WTC11 (cell line): ENCODE data around the gene TBC1D4. TPM values are rescaled to one million over a fixed set of nuclear protein-coding genes. Genes with fewer than 3 reads are reported as not detected.

Source experiments
- ATAC-seq: fragments of 200-7000 bp; cut with Tn5 transposase; 2 replicates; pipeline ENCODE4 v1.10.0; 2021; ENCODE audit warnings: mild to moderate bottlenecking, moderate library complexity
- CTCF ChIA-PET: fragments of 300-600 bp; sonication (Branson Sonifier 250); formaldehyde crosslinking; loops from one replicate; lab custom pipeline; 2021; ENCODE audit warnings: antibody characterized with exemption; lab: Charles Lee
- POLR2A ChIA-PET: fragments of 350-600 bp; sonication (Branson Sonifier 250); formaldehyde crosslinking; loops from one replicate; lab custom pipeline; 2021; ENCODE audit warnings: antibody characterized with exemption; lab: Charles Lee
- DNase-seq: peaks from one replicate; pipeline ENCODE4 v3.0.0; 2021; ENCODE audit warnings: low spot score
- H3K27ac Mint-ChIP-seq: 2 replicates; pipeline ENCODE4 v1.8.0; 2021; ENCODE audit warnings: mixed read lengths
- H3K27me3 Mint-ChIP-seq: 2 replicates; pipeline ENCODE4 v1.8.0; 2021; ENCODE audit warnings: low read depth, mild to moderate bottlenecking, moderate library complexity, mixed read lengths
- H3K36me3 Mint-ChIP-seq: 2 replicates; pipeline ENCODE4 v1.8.0; 2021; ENCODE audit warnings: mixed read lengths
- H3K4me1 Mint-ChIP-seq: 2 replicates; pipeline ENCODE4 v1.8.0; 2022; ENCODE audit warnings: mixed read lengths
- H3K4me3 Mint-ChIP-seq: 2 replicates; pipeline ENCODE4 v1.8.0; 2021; ENCODE audit warnings: mild to moderate bottlenecking, moderate library complexity, mixed read lengths
- H3K9me3 Mint-ChIP-seq: 2 replicates; pipeline ENCODE4 v1.8.0; 2021; ENCODE audit warnings: mixed read lengths
- AFF4 ChIP-seq: sonication (generic); formaldehyde crosslinking; IDR thresholded peaks from 2 replicates; pipeline ENCODE4 v1.8.1; 2023; ENCODE audit warnings: mild to moderate bottlenecking, missing genetic modification reagents, borderline replicate concordance
- ATF6 ChIP-seq: sonication (generic); formaldehyde crosslinking; IDR thresholded peaks from 2 replicates; pipeline ENCODE4 v1.8.1; 2023; ENCODE audit warnings: mild to moderate bottlenecking, missing genetic modification reagents
- CBFB ChIP-seq: sonication (generic); formaldehyde crosslinking; IDR thresholded peaks from 2 replicates; pipeline ENCODE4 v1.8.1; 2022; ENCODE audit warnings: mild to moderate bottlenecking, low read depth, missing genetic modification reagents
- E2F4 ChIP-seq: sonication (generic); formaldehyde crosslinking; IDR thresholded peaks from 2 replicates; pipeline ENCODE4 v1.8.1; 2022; ENCODE audit warnings: low read depth, mild to moderate bottlenecking, moderate library complexity, missing genetic modification reagents, borderline replicate concordance
- ESRRA ChIP-seq: sonication (generic); formaldehyde crosslinking; IDR thresholded peaks from 2 replicates; pipeline ENCODE4 v1.8.1; 2022; ENCODE audit warnings: mild to moderate bottlenecking, missing genetic modification reagents, borderline replicate concordance
- ETV6 ChIP-seq: sonication (generic); formaldehyde crosslinking; IDR thresholded peaks from 2 replicates; pipeline ENCODE4 v1.8.1; 2022; ENCODE audit warnings: mild to moderate bottlenecking, missing genetic modification reagents
- FOXP1 ChIP-seq: sonication (generic); formaldehyde crosslinking; IDR thresholded peaks from 2 replicates; pipeline ENCODE4 v1.8.0; 2022; ENCODE audit warnings: missing genetic modification reagents, mild to moderate bottlenecking, moderate library complexity, borderline replicate concordance
- FOXP4 ChIP-seq: sonication (generic); formaldehyde crosslinking; IDR thresholded peaks from 2 replicates; pipeline ENCODE4 v1.8.0; 2022; ENCODE audit warnings: mild to moderate bottlenecking, missing genetic modification reagents
- GABPB1 ChIP-seq: sonication (generic); formaldehyde crosslinking; IDR thresholded peaks from 2 replicates; pipeline ENCODE4 v1.8.1; 2023; ENCODE audit warnings: mild to moderate bottlenecking, missing genetic modification reagents
- GRHL2 ChIP-seq: fragments of 250-450 bp; sonication (Bioruptor Pico); IDR thresholded peaks from 2 replicates; pipeline ENCODE4 v1.8.0; 2022; ENCODE audit warnings: mild to moderate bottlenecking, moderate library complexity; ENCODE audit not compliant: insufficient replicate concordance, severe bottlenecking
- MXD4 ChIP-seq: fragments of 250-450 bp; sonication (Bioruptor Pico); IDR thresholded peaks from 2 replicates; pipeline ENCODE4 v1.8.0; 2021; ENCODE audit warnings: mild to moderate bottlenecking, moderate library complexity, borderline replicate concordance
- NFE2L1 ChIP-seq: sonication (generic); formaldehyde crosslinking; IDR thresholded peaks from 2 replicates; pipeline ENCODE4 v1.8.1; 2023; ENCODE audit warnings: missing genetic modification reagents
- NFYB ChIP-seq: sonication (generic); formaldehyde crosslinking; conservative IDR thresholded peaks from 2 replicates; pipeline ENCODE4 v1.8.0; 2022; ENCODE audit warnings: low read depth, missing genetic modification reagents
- NR1H2 ChIP-seq: sonication (generic); formaldehyde crosslinking; IDR thresholded peaks from 2 replicates; pipeline ENCODE4 v1.9.0; 2021; ENCODE audit warnings: mild to moderate bottlenecking, moderate library complexity, missing genetic modification reagents
- NR2C2 ChIP-seq: sonication (generic); formaldehyde crosslinking; IDR thresholded peaks from 2 replicates; pipeline ENCODE4 v1.8.0; 2022; ENCODE audit warnings: mild to moderate bottlenecking, missing genetic modification reagents
- PREB ChIP-seq: sonication (generic); formaldehyde crosslinking; IDR thresholded peaks from 2 replicates; pipeline ENCODE4 v1.8.1; 2022; ENCODE audit warnings: mild to moderate bottlenecking, missing genetic modification reagents, moderate library complexity, borderline replicate concordance
- TP53 ChIP-seq: sonication (generic); formaldehyde crosslinking; IDR thresholded peaks from 2 replicates; pipeline ENCODE4 v1.8.1; 2023; ENCODE audit warnings: mild to moderate bottlenecking, missing genetic modification reagents
- ZNF423 ChIP-seq: fragments of 250-450 bp; sonication (Bioruptor Pico); IDR thresholded peaks from 2 replicates; pipeline ENCODE4 v2.1.2; 2022; ENCODE audit warnings: mild to moderate bottlenecking, moderate library complexity
- ZSCAN18 ChIP-seq: fragments of 250-450 bp; sonication (Bioruptor Pico); IDR thresholded peaks from 2 replicates; pipeline ENCODE4 v2.1.2; 2022; ENCODE audit warnings: mild to moderate bottlenecking, moderate library complexity
- total RNA-seq: library from RNA; stranded (reverse); gene quantifications from 3 replicates; pipeline ENCODE4 v1.2.3, GENCODE V29; 2021

TBC1D4 gene
- total RNA-seq, 1 experiment from 2014 or later: 37.1 TPM

GRCh38 chr13:75417656-75418055 is 64.3 kb downstream of the TBC1D4 start (continued):
- TF ChIP-seq ETV6 (no peak), ZNF423 (CRISPR knock-in tag) (no peak), ATF6 (no peak), NFYB (no peak), PREB (CRISPR knock-in tag) (no peak), ESRRA (CRISPR knock-in tag) (no peak), CBFB (no peak)

GRCh38 chr13:75417012-75417384 is 65.0 kb downstream of the TBC1D4 start:
- H3K9me3 Mint-ChIP-seq: no peaks in the 10 kb centered on the region
- TF ChIP-seq MXD4 (CRISPR knock-in tag) (no peak), GABPB1 (no peak)
- H3K4me3 Mint-ChIP-seq: no peak overlapping the region
- DNase-seq (no peak), ATAC-seq (peak; percentile 26)
- CTCF ChIA-PET: interaction anchor here (1.6 to 2.3 kb wide), 3 partner anchors 26 to 65 kb away, joined by 5 to 6 read pairs (median 5); partner anchors contain the start of gene TBC1D4
- 0 out of 2 replicates have a peak overlapping the region, but pooled peaks have one; percentile 50 for H3K27ac Mint-ChIP-seq
- peaks cover 30% of the 10 kb centered on the region for H3K4me1 Mint-ChIP-seq
- POLR2A ChIA-PET: interaction anchor here (0.6 kb wide), 1 partner anchor 24 kb away, joined by 4 read pairs; no protein-coding TSS in a partner anchor
- H3K27me3 Mint-ChIP-seq: no peaks in the 10 kb centered on the region
- H3K36me3 Mint-ChIP-seq: no peaks in the 10 kb centered on the region

- DNase-seq (no peak), ATAC-seq (peak; percentile 87)
- Mint-ChIP-seq H3K4me3 (no peak overlapping the region), H3K4me1 (peaks cover 30% of the 10 kb centered on the region), H3K9me3 (no peaks in the 10 kb centered on the region), H3K36me3 (no peaks in the 10 kb centered on the region), H3K27me3 (no peaks in the 10 kb centered on the region), H3K27ac (peak overlapping the region; percentile 50; the same call in 1 of the 2 replicates)
- ChIA-PET POLR2A (interaction anchor here (0.6 kb wide), 1 partner anchor 24 kb away, joined by 4 read pairs; no protein-coding TSS in a partner anchor), CTCF (interaction anchor here (1.5 to 2.3 kb wide), 4 partner anchors 16 to 66 kb away, joined by 3 to 6 read pairs (median 5); partner anchors contain the start of gene TBC1D4)
- no peak for TF ChIP-seq ZSCAN18
- TF ChIP-seq FOXP4 (CRISPR knock-in tag): no peak
- no peak for TF ChIP-seq NFE2L1 (CRISPR knock-in tag)
- TF ChIP-seq E2F4 (CRISPR knock-in tag): no peak
- TF ChIP-seq NR2C2 (CRISPR knock-in tag): no peak
- TF ChIP-seq NR1H2 (CRISPR knock-in tag): no peak
- TF ChIP-seq GRHL2 (CRISPR knock-in tag): no peak
- TF ChIP-seq AFF4: no peak
- TF ChIP-seq TP53 (CRISPR knock-in tag): no peak
- TF ChIP-seq FOXP1 (CRISPR knock-in tag): no peak
- TF ChIP-seq ZNF423 (CRISPR knock-in tag): no peak
Observed at GRCh38 chr13:75416327-75417011, 65.5 kb downstream of the TBC1D4 start.
